GM19351 (cell line): Measurements from ENCODE around the gene B3GNT7.
"Not testable (repeated sequence)": the region's sequence is repeated elsewhere in the genome, so short reads cannot be mapped to it uniquely, and the experiment has no call there.

Experiments used
- ATAC-seq: cut with Tn5 transposase; IDR thresholded peaks from one replicate; pipeline ENCODE4 v1.9.1; 2021; ENCODE audit warnings: mild to moderate bottlenecking, moderate library complexity; ENCODE audit not compliant: unreplicated experiment

The B3GNT7 gene

GRCh38 chr2:231395188-231396057 is at the start of gene B3GNT7:
B3GNT7 (plus strand) TSS chr2:231395710; CDS start chr2:231395804, 94 bp downstream.
- no peak for ATAC-seq

DNA sequence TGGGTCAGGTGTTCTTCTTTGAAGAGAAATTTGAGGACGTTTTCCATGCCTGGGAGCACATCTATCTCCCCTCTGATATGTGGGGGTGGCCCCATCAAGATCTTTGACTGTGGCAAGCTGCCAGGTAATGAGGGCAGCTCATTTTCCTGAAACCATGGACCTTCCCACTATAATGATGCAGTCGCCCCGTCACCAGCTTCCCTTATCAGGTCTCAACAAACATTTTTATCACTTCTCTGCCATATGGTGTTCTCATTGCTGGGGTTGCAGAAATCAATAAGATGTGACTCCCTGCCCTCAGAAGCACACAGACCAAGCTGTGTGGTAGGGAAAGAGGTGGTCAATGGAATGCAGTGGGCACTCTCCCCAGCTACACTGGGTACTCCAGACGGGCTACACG is 48.4 kb upstream of the B3GNT7 start:
- no peak for ATAC-seq

DNA sequence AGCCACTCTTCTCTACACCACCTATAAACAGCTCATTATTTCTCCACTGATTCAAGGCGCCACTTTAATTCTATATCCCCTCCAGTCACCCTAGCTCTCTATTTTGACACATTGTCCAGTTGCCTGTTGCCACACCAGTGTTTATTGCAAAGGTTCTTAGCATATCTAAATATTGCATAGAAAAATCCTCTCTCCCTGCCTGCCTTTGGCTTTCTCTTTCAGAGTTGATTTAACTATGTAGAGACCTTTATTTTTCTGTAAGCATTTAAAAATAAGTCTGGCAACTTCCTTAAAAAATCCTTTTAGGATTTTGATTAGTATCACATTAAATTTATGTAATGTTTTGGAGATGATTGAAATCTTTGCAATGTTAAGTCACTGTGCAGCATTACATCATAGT is 47.9 kb upstream of the B3GNT7 start:
- ATAC-seq, result no peak

GRCh38 chr2:231348173-231348572 is 47.3 kb upstream of the B3GNT7 start:
- no peak for ATAC-seq

DNA sequence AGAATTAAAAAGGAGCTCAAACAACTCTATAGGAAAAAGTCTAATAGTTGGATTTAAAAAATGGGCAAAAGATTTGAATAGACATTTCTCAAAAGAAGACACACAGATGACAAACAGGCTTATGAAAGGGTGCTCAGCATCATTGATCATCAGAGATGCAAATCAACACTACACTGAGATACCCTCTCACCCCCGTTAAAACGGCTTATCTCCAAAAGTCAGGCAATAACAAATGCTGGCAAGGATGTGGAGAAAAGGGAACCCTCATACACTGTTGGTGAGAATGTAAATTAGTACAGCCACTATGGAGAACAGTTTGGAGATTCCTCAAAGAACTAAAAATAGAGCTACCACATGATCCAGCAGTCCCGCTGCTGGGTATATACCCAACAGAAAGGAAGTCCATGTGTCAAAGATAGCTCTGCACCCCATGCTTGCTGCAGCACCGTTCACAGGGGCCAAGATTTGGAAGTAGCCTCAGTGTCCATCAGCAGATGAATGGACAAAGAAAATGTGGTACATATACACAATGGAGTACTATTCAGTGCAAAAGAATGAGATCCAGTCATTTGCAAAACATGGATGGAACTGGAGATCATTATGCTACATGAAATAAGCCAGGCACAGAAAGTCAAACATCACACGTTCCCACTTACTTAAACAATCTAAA is 46.7 kb upstream of the B3GNT7 start:
- ATAC-seq, result no peak

GRCh38 chr2:231349374-231349735 is 46.2 kb upstream of the B3GNT7 start:
- not testable (repeated sequence) for ATAC-seq

DNA sequence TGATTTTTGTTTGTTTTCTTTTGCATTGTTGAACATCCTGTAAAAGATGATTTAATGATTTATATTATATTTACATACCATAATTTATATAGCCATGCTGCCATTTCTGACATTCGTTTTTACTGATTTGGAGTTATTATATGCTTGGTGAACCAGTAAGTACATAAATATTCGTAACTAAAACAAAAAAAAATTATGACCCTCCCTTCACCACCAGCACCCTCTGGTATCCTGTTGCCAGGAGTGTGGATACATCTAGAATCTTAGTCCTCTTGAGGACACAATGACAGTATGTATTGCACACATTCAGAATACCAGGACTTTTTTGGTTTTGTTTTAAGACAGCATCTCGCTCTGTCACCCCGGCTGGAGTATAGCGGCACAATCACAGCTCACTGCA is 43.9 kb upstream of the B3GNT7 start:
- no peak for ATAC-seq

DNA sequence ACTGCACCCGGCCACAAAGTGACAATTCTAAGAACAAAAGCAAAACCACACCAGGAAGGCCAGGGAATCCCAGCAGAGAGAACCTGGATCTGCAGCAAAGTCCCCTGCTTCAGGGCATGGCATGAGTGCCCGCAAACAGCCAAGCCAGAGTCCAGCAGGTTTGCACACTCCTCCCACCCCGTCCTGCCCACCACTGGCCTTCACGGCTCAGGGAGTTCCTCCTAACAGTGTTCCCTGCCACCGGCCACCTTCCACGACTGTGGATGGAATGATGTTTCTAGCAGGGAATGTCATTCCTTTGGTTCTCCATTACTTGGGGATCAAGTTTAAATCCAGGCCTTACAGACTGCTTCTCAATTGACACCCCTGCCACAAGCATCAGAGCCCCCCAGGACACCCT is 42.0 kb upstream of the B3GNT7 start:
- no peak for ATAC-seq

DNA sequence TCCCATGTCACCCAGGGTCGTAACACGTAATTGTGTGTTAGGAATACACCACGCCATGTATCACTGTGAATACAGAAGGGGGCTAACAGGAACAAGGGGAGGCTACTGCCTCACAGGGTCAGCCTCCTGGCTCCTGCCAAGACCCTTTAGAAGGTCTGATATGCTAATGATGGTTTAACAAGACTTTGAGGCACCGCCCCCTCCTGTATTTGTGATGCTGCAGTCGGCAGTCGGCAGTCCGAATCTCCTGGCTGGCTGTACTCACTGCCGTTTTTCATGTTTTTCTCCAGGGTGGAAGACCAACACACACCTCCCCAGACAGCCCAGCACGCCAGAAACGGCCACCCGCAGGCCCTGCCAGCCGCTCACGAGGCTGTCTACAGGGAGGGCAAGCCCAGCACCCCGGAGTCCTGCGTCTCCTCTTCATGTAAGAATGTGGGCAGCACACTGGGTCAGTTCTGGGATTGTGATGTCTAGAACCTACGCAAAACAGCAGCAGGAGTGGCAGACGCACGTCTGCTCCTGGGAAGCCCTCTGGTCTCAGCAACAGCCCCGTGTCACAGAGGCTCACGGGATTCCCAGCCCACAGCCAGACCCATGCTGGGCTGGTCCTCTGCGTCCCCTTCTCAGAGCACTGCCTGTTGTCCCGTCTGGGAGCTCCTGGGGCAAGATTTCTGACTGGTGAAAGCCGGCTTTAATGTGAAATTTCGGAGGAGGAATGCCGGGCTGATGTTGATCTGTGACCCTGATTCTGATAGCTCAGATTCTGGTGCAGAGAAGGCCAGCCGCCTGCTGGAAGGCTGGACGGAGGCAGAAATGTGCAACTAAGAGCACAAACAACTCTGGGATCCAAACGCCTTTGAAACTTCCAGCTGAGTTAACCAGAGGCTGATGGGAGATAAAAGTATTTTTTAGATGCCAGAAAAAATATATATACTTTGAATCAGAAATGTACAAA is 39.7 kb upstream of the B3GNT7 start:
- no peak for ATAC-seq

GRCh38 chr2:231356466-231356844 is 39.1 kb upstream of the B3GNT7 start:
- ATAC-seq, result no peak

DNA sequence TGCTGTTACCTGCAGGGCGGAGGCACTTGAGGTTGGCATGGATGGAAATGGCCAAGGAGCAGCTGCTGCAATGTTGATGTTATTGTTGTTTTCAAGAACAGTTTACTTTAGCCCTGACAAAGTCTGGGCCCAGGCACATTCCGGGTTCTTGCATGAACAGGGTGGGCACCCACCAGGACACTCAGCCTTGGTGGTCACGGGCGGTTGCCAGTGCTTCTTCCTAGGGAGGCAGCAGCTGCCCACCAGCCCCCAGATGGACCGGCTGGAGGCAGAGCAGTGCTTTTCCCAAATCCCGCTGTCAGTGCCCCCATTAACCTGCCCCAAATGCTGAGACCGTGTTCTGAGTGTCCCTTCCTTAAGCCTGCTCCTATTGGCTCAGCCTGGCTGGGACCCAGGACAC is 38.5 kb upstream of the B3GNT7 start:
- ATAC-seq, result no peak

- ATAC-seq, result no peak
Observed at GRCh38 chr2:231357931-231358330, 37.6 kb upstream of the B3GNT7 start.

- no peak for ATAC-seq
Observed at GRCh38 chr2:231359441-231359840, 36.1 kb upstream of the B3GNT7 start.

DNA sequence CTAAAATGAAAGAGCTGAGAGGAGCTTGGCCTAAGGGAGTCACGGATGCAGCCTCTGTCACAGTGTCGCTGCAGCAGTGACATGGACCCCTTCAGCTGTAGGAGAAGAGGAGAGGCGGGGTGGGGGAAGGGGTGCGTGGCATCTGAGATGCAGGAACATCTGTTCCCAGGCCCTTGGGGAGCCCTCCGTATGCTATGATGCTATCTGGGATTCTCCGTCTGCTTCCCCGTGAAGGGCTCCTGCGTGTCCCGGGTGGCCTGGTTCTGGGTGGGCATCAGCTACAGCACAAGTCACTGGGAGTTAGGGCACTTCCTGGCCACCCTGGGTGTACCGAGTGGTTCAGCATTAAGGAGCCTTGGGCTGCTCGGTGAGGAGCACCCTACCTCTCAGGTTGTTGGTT is 35.6 kb upstream of the B3GNT7 start:
- no peak for ATAC-seq

GRCh38 chr2:231360401-231360800 is 35.1 kb upstream of the B3GNT7 start:
- no peak for ATAC-seq

GRCh38 chr2:231360881-231361371 is 34.6 kb upstream of the B3GNT7 start:
- no peak for ATAC-seq

DNA sequence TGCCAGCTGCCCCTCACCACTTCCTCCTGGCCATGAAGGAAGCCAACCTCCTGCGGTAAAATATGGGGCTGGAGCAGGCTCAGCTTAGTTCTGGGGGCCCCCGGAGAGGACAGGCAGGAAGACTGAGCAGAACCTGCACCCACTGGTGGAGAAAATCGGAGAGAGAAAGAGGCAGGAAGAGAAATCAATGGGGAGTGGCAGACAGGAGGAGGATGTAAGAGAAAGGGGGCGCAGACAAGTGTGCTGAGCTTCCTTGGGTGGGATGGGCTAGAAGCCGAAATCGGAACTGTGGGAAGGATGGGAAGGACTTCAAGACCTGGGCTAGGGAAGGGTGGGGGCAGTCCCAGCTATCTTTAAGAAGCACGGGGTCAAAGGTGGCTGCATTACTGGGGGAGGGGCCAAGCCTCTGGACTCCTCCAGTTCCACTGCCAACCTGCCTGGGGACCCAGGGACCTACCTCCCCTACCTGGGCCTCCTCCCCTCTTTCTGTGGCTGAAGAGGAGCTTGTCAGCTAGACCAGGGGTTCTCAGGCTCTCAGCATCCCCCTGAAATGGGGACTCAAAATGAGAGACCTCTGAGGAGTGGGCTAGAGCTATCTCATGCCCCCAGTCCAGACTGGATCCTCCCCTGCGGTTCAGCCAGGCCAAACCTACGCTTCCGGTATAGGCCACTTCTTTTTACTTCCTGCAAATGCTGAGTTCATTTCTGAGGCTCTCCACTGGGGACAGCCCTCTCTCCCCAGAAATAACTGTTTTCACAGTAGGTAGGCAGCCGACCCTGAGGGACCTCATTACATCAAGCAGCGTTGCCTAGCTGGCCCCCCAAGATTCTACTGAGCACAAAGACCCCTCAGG is 33.6 kb upstream of the B3GNT7 start:
- ATAC-seq, result peak; percentile 93

DNA sequence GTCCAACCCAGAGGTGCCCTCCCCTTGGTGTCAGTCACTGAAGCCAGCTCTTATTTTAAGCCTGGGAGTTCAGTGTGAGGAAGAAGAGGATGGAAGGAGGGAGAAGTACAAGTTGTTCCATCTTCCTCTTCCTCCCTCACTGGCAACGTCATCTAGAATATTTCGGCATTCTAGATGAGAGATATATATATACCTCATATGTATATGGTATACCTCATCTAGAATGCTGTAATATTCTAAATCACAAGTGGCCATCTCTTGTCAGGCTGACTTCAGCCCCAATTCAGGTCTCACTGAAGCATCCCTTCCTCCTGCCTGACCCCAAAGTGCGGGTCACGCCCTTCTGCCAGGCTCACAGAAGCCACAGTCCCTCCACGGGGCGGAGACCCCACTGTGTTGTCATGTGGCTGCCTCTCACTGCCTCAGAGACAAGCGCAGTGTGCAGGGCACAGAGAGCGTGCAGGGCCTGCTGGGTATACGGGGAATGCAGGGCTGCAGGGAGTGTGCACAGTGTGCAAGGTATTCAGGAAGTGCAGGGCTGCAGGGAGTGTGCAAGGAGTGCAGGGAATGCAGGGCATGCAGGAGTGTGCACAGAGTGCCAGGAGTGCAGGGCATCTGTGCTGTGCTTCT is 32.8 kb upstream of the B3GNT7 start:
- ATAC-seq, result no peak

GRCh38 chr2:231364061-231364460 is 31.4 kb upstream of the B3GNT7 start:
- no peak for ATAC-seq
